Left lobe of liver (tissue), 2 donors: ENCODE results near the gene TWIST2. TPM values are rescaled to one million over a fixed set of nuclear protein-coding genes. Genes with fewer than 3 reads are reported as not detected.

Source experiments
- ATAC-seq: fragments of 200-7000 bp; cut with Tn5 transposase; one replicate; pipeline ENCODE4 v1.9.1; 2020; ENCODE audit warnings: mild to moderate bottlenecking, moderate library complexity
- DNase-seq: peaks from one replicate; pipeline ENCODE4 v3.0.0-alpha.2; 2020; ENCODE audit warnings: low spot score
- total RNA-seq: library from RNA; stranded (reverse); gene quantifications from one replicate; pipeline ENCODE4 v1.2.1, GENCODE V29; 2021
- donor health status: DM: no; HTN: no; CAD: no; lungs with moderate emphysema.
- donor health status: DM: no; HTN: yes; CAD: no.

TWIST2 gene
- total RNA-seq, 1 donor from 2014 or later, result not detected

DNA sequence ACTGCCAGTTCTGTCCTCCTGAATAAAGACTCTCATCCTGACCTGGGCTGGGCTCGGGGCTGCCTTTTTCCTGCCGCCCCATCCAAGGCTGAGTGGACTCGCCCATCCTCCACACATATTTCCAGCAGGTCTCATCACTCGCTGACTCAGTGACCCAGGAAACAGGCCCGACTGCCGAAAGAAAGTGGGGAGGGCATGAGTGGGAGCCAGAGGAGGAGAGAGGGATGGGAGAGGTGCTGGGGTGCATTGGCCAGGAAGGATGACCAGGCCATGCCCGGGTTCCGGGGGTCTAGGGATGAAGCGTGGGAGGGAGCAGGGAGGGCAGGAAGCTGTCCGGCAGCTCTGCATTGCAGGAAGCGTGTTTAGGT lies 66.7 kb downstream of the TWIST2 start:
- DNase-seq, result no peak
- ATAC-seq, result no peak

DNA sequence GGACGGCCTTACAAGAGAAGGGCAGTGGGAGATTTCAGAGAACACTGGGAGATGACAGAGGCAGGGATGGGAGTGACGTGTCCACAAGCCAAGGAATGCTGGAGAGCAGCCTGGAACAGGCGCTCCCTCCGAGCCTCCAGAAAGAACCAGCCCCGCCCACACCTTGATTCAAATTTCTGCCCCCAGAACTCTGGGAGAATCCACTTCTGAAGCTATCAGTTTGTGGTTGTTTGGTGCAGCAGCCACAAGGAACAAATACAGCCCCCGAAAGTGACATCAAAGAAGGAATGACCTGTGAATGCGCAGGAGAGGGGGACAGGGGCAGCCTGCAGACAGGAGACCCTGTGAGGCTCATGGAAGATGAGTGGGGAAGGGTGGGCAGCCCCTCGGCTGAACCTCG lies 67.3 kb downstream of the TWIST2 start:
- DNase-seq, result no peak
- ATAC-seq, result no peak

DNA sequence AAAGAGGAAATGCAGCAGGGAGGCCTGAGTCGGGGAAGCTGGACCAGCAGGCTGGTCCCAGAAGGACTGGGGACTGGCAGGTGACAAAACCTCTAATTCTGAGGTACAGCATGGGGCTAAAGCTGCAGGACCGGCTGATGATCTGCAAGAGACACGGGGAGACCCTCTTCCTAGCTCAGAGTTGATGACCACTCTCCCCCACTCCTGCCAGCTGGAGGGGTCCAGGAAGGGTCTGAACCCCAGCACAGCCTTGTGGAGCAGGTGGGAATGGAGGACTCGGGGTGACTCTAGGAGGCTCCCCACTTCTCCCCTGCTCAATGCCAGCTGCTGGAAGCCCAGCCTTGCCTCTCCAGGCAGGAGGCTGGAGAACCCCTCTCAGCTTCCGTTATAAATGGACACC lies 67.7 kb downstream of the TWIST2 start:
- ATAC-seq (no peak), DNase-seq (no peak)

DNA sequence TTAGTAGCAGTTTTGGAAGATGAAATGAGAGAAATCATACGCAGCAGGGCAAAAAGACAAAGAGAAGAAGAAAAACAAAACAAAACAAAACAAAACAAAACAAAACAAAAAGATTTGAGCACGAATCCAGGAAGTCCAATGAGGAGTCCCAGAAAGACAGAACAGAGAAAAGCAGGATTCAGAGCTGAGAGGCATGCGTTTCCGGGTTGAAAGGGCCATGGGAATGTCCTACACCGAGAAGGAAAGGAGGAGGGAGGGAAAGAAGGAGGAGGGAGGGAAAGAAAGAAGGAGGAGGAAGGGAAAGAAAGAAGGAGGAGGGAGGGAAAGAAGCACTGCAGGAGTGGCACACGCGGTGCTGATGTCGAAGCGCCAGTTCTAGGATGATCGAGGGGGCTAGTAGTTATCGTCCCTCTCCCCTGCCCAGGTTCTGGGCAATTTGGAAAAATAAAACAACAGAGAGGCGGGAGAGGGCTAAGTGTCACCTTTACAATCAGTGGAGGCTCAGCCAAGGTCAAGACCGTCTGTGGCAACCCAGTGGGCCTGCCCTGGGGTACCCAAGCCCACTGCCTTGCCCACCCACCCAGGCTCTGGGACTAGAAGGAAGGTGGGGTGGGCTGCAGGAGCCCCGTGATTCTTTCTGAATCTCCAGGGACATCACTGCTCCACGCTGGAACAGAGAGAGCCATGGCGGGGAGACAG lies 68.4 kb downstream of the TWIST2 start:
- DNase-seq (no peak), ATAC-seq (no peak)

DNA sequence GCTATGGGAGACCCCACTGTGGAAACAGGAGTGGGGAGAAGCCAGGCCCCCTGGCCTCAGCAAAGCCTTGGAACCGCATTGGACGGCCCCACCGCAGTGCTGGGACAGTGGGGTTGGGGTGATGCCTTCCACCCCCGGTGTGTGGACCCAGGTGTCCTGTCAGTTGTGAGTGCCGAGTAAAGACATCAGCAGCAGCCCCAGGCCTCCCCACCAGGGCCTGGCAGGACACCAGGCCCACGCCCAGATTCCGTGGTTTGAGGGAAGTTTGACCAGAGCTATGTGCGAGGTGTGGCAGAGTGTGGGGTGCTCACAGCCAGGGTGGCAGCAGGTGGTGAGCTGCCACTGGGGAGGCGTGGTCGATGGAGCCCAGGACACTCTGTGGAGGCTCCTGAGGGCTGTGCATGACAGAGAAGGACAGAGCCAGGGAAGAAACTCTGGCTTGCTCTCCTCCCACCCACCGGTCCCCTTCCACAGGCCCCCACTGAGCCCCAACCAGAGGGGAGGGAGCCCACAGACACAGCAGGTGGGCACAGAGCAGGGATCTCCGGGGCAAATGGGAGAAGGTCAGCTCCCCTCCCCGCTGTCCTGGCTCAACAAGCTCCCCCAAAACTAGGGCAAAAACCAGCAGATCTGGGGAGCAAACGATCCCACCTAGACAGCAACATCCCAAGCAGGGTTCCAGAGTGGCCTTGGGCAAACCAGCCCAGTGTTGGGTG lies 69.1 kb downstream of the TWIST2 start:
- DNase-seq, result no peak
- ATAC-seq, result no peak

DNA sequence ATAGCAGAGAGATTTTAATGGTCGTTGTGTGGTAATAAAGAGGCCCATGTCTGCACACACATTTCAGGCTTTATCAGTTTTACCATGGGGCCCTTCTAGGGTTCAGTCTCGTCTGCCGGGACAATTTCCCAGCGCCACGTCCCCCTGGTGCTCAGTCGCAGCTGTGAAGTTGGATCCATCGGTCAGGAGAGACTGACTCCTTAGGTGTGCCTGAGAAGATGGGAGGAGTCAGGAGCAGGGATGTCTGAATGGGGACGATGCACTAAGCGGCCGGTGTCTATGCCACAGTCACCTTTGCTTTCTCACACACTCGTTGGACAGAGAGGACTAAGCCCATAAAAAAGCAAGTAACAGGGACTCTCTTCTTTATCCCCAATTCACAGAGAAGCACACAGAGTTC lies 71.4 kb downstream of the TWIST2 start:
- DNase-seq (no peak), ATAC-seq (no peak)

DNA sequence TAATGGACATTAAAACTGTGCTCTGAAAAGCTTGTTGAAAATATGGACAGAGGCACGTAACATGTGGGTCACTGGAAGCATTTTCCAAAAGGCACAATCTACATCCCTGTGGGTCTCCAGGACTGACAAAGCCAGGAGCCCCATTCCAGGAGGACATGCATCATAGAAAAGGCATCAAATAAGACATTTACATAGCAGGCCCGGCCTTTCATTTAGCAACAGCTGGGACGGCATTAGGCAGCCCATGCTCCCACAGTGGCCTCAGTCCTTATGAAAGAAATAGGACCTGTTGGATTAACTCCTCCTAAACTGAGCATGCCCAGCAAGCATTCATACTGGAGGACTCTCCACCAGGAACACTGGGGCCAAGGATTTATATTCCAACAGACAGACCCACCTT lies 72.2 kb downstream of the TWIST2 start:
- no peak for DNase-seq
- ATAC-seq, result no peak

DNA sequence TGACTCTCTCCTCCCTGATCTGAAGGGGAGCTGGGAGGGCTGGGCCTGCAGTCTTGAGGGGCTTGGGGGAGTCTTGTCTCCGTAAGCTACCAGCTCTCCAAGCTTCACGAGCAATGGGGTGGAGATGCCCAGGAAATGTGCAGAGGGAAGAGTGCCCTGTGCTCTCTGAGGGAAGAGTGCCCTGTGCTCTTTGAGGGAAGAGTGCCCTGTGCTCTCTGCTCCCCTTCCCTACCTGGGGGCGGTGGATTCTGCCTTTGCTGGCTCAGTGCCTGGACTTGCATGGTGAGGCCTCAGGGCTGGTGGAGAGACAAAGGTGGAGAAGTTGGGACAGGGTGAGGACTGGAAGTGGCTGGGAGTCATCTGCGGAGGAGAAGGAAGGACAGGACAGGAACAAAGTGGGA lies 72.7 kb downstream of the TWIST2 start:
- DNase-seq (no peak), ATAC-seq (no peak)

DNA sequence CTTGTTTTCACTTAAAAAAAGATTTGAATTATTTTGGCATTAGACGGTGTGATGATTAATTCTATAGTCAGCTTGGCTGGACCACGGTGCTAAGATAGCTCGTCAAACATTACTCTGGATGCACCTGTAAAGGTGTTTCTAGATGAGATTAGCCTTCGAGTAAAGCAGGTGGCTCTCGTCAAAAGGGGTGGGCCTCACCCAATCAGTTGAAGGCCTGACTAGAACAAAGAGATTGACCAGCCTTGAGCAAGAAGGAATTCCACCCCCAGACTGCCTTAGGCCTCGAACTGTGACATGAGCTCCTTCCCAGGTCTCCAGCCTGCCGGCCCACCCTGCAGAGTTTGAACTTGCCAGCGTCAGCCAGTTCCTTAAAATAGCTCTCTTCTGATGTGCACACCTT lies 73.4 kb downstream of the TWIST2 start:
- ATAC-seq, result no peak

DNA sequence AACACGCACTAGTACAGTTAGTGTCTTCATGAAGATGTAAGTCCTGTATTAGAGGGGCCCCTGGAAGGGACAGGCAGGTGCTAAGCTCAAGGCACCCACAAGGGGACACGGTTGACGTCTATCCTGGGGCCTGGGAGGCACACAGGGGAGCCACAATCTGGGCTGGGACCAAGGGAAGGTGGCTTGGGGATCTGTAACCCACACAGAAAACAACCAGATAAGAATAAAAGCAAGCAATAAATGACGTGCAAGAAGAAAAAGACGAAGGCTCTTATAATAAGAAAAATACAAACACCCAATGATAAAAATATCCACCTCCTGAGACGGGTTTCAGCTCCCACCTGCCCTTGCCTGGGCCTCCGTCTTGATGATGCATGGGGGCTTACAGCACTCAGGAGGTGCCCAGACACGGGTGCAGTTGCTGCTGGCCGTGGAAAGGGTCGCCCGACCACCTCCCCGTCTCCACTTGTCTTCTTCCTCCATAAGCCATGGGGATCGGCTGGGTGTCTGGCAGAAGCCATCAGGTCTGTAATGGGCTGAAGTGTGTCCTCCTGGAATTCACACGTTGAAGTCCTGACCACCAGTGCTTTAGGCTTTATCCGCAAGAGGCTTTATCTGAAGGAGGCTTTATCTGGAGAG lies 73.9 kb downstream of the TWIST2 start:
- no peak for DNase-seq
- no peak for ATAC-seq

More for the DNA sequence above, 73.4 kb downstream of the TWIST2 start:
- DNase-seq, result no peak

DNA sequence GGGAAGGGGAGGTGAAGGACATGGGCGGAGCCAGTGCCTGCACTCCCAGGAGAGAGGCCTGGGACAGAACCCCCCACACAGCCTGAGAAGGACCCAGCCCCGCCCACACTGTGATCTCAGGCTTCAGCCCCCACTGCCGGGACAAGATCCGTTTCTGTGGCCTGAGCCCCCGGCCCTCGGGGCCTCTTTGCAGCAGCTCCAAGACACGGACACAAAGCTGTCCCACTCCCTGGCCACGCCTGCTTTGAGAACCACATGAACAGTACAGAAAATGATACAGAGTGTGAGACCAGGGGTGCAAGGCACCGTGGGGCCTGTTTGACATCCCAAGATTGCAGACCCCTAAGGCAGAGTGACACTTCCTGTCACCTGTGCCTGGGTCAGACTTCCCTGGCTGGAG lies 74.5 kb downstream of the TWIST2 start:
- ATAC-seq (no peak), DNase-seq (no peak)

DNA sequence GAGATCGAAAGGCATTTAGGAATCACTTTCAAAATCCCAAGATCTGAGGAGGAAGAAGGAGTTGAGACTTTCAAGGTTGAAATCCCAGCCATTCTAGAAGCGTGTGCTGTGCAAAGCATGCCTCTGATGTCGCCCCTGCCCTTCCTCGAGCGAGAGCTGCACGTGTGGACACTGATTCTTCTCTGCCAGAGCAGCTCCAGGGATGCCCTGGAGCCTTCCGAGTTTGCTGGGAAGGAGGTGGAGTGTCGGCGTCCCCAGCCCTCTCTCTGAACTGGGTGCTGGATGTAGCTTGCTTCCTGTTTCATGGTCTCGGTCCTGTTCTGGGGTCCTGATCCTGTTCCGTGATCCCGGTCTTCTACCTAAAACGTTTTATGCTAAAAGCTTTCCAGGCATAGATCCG lies 76.1 kb downstream of the TWIST2 start:
- ATAC-seq (no peak), DNase-seq (no peak)

DNA sequence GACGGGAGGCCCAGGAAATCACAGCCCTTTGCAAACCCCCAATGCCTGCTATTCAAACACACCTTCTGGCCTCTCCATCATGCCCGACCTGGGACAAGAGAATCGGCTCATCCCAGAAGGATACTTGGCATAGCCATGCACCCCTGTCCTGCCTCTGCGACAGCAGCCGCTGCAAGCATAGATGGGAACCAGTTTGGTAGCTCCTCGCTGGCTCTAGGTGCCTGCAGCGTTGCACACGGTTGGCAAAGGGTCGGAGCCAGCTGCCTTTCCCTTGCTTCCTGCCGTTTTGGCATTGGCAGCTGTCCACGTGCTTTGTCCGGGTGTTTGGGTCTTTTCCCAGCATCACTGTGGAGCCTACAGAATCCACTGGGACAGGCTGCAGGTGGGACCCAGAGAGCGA lies 76.9 kb downstream of the TWIST2 start:
- DNase-seq, result no peak
- no peak for ATAC-seq

DNA sequence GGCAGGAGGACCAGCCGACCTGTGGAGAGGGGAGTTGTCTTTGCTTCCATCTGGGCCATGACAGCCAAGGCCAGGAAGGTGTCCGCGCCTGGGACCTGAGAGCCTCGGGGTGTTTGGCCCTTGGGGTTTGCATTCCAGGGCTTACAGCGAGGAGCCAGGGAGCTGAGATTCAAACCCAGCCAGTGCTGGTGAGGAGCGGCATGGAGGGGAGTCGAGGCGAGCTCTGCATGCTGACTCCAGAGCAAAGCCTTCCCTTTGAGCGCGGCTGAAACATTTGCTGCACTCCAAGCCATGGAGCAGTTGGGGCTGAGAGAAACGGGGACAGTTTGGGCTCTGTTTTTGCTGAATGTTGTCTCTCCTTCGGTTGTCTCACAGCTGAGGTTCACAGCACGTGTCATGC lies 77.4 kb downstream of the TWIST2 start:
- DNase-seq (no peak), ATAC-seq (no peak)

DNA sequence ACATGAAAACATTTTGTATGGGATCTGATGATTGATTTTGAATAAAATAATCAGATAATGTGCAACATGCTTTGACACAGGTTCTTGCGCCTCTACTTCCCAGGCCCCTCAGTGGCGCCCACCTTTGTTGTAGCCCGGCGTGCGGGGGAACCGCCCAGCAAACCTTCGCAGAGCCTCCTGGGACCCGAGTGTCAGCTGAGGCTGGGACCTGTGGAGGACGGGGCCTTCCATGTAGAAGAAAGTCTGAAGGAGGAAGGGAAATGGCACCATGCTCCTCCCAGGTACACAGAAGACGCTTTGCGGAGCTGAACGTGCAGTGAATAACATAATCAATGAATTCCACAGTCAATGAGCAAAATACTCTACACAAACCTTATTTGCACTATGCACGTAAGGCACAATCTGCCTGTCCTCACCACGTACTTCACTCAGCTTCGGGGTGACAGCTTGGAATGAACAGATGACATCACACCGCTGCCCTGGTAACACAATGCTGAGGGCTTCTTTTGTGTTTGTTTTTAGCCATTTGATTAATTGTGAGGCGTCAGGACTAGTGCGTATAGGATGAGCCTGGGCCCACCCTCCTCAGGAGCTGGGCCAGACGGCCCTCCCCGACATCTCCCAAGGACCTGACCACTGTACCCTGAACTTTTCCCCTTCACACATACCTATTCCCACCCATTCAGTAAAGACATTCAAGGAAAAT lies 78.1 kb downstream of the TWIST2 start:
- ATAC-seq (no peak), DNase-seq (no peak)

DNA sequence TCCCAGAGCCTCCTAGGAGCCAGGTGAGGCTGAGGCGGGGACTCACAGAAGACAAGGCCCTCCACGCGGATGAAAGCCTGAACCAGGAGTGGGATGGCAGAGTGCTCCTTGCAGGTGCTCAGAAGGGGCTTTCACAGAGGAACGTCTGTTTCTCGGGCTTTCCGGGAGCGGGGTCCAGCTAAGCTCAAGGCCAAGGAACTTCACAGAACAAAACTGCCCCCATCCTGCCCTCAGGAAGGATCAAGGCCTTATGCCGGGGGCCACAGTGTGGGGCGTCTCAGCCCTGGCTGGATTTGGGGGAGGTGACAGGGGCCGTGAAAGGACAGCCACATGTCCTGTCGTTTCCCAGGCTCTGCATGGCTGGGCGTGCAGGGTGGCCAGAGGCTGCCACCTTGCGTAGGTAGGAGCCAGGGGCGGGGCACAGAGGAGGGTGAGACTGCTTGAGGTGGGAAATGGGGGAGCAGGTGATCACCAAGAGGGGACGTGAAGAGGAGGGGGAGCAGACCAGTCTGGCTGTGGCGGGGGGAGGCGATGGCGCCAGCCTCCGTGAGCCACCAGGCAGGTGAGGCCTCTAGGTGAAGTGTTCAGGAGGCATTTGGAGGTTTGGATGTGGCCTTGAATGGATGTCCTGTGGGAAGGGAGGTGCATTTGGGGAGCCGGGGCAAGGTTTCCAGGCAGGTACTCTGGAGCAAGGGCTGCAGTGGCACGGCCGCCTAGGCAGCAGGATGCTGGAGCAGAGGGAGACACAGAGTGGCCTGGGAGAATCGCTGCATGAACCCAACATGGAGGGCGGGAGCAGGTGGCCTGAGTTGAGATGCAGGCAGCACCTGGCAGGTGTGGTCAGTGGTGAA lies 79.1 kb downstream of the TWIST2 start:
- no peak for DNase-seq
- ATAC-seq, result no peak

DNA sequence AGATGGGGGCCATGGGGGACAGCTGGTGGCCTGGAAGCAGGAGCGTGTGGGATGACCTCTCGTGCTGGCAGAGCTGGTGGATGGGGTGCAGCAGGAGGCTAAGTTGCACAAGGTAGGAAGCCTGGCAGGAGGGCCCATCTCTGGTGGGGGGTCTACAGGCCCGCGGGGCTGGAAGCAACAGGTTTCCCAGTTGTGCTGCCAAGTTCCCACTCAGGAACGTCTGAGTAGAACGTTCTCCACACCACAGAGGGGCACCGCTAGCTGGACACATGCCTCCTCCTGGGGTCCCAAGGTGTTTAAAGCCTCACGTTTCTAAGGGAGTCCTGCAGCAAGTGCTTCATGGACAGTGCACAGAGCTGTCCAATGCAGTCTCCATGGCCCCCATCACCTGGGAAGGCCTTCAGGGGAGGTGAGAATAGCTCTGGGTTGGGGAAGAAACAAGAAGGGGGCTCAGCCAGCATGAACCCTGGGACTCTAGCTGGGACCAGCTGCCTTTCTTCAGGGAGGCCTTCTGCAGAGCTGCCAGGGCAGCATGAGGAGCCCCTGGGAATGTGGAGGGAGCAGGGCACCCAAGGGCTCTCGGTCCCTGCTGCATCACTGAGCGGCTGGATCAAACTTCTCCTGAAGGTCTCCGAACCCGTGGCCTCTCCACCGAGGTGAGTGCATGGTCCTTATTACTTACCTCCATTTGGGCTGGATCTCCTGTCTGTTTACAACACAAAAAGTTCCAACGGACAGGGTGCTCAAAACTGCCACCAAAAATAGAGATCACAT lies 80.0 kb downstream of the TWIST2 start:
- no peak for ATAC-seq
- DNase-seq, result no peak

DNA sequence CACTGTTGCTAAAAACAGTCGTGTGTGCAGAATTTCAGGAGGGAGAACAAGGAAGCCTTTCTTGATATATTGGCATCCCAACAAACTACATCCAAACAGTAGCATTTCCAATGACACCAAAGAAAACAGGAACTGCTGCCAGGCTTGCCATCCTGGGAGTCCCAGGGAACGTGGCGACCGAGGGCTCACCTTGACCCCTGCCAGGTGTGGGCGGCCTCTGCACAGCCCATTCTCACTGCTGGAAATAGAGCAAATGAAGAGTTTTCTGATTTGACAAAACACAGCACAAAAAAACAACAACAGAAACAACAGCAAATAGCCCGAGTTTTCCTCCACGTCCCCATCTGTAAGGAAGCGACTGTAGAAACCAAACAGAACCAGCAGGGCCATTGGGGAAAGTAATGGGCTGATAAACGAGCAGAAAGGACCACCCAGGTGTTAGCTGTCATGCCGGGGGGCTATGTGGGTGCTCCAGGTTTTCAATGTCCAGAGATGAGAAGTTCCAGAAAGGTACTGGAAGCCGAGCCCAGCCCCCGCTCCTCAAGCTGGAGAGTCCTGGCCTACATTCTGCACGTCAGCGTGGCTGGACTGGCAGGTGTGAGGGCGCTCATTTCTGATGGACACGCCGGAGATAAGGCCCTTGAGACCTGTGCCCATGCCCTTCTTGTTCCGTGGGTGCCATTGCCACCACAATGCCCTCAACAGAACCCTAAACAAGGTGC lies 80.8 kb downstream of the TWIST2 start:
- no peak for DNase-seq
- ATAC-seq, result no peak
